Measurements from ENCODE around the gene DAAM2.

The DAAM2 gene

GRCh38 chr6:39880594-39880993, 88.4 kb downstream of the DAAM2 start:
- TF ChIP-seq CTCF (IDR thresholded peaks at IDR 0.05; ENCODE audit: insufficient read depth, low read length, poor library complexity, severe bottlenecking): no peak
- no peaks in the 10 kb centered on the region for H3K36me3 ChIP-seq (ENCODE audit: control insufficient read depth, insufficient read depth, low read length)

DNA sequence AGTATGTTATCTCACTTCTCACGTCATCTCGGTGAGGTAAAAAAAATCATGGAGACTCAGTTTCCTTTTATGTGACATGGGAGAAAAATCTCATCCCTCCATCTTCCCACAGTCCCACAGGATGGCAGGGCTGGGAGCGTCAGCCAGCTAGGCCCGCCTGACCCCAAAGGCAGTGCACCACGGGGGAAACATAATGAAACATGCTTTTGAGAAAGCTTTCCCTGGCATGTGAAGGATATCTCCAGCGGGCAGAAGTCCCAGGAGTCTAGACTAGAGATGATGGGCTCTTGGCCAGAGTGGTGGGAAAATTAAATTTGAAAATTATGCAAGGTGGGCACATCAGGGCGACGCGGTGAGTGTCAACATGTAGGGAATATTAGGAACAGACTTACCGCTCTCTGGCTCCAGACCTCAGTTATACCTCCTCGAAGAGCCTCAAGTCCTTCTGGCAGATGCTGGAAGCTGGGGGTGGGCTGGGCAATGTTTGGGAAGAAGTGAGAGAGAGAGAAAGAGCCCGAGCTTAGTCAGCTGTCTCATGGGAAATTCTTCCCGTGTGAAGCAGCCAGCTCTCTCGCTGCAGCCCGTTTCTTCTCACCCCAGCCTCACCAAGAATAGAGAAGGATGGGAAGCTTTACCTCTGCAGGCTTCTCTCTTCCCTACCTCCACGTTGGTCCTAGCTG, 89.8 kb downstream of the DAAM2 start:
- Histone ChIP-seq H3K27me3 (replicated peaks; ENCODE audit: control insufficient read depth, insufficient read depth, low read length) (no peaks in the 10 kb centered on the region; the same call in 1 of the 2 replicates), H3K36me3 (ENCODE audit: control insufficient read depth, insufficient read depth, low read length) (no peaks in the 10 kb centered on the region), H3K4me3 (replicated peaks; ENCODE audit: low read depth, low read length) (no peak overlapping the region)
- no peak for TF ChIP-seq CTCF (IDR thresholded peaks at IDR 0.05; ENCODE audit: insufficient read depth, low read length, poor library complexity, severe bottlenecking)
- DNase-seq (ENCODE audit: extremely low read depth, insufficient read length): no peak

More at GRCh38 chr6:39880594-39880993, 88.4 kb downstream of the DAAM2 start:
- Histone ChIP-seq H3K27me3 (replicated peaks; ENCODE audit: control insufficient read depth, insufficient read depth, low read length) (no peaks in the 10 kb centered on the region; the same call in 1 of the 2 replicates), H3K4me3 (replicated peaks; ENCODE audit: low read depth, low read length) (no peak overlapping the region)
- DNase-seq (ENCODE audit: extremely low read depth, insufficient read length): no peak

GRCh38 chr6:39882531-39882899, 90.3 kb downstream of the DAAM2 start:
- no peak for TF ChIP-seq CTCF (IDR thresholded peaks at IDR 0.05; ENCODE audit: insufficient read depth, low read length, poor library complexity, severe bottlenecking)
- no peak for DNase-seq (ENCODE audit: extremely low read depth, insufficient read length)
- H3K36me3 ChIP-seq (ENCODE audit: control insufficient read depth, insufficient read depth, low read length): no peaks in the 10 kb centered on the region
- no peaks in the 10 kb centered on the region for H3K27me3 ChIP-seq (replicated peaks; ENCODE audit: control insufficient read depth, insufficient read depth, low read length)
- H3K4me3 ChIP-seq (replicated peaks; ENCODE audit: low read depth, low read length): no peak overlapping the region

DNA sequence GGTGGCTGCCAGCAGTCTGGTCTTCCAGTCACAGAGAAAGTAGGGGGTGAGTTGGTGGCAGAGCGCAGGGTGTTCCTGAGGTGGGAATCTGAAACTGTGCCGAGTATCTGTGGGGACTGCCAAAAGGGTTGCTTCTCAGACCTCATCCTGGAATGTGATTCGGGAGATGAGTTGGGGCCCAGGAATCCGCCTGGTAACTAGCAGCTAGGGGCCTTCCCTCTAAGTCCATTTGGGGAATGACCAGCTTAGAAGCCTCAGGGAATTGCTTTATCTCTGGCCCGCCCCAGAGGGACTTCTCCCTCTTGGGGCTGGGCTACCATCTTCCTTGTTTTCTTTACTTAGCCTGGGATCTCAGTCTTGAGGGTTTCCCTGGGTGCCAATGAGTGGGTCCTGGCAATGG, 92.5 kb downstream of the DAAM2 start:
- no peaks in the 10 kb centered on the region; the same call in 1 of the 2 replicates for H3K27me3 ChIP-seq (replicated peaks; ENCODE audit: control insufficient read depth, insufficient read depth, low read length)
- no peak for DNase-seq (ENCODE audit: extremely low read depth, insufficient read length)
- no peaks in the 10 kb centered on the region for H3K36me3 ChIP-seq (ENCODE audit: control insufficient read depth, insufficient read depth, low read length)
- TF ChIP-seq CTCF (IDR thresholded peaks at IDR 0.05; ENCODE audit: insufficient read depth, low read length, poor library complexity, severe bottlenecking): no peak
- H3K4me3 ChIP-seq (replicated peaks; ENCODE audit: low read depth, low read length): no peak overlapping the region

DNA sequence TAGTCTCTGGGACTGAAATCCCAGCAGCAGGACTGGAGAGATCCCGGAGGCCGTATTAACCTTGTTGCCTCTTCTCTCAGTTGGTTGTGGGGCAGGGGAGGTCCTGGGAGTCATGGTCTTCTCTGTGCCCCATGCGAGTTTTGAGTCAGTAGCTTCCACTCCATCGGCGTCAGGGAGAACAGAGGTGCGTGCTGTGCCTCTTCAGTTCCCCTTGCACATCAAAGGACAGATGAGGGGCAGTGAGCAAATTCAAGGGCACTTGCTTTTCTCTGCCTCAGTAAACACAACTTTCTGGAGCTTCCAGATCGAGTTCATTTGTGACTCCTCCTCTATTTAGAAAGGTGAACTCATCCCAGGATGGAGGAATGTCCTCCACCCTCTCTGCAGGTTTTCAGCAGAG, 93.5 kb downstream of the DAAM2 start:
- H3K27me3 ChIP-seq (replicated peaks; ENCODE audit: control insufficient read depth, insufficient read depth, low read length): no peaks in the 10 kb centered on the region; the same call in 1 of the 2 replicates
- H3K4me3 ChIP-seq (replicated peaks; ENCODE audit: low read depth, low read length): no peak overlapping the region
- DNase-seq (ENCODE audit: extremely low read depth, insufficient read length): no peak
- no peaks in the 10 kb centered on the region for H3K36me3 ChIP-seq (ENCODE audit: control insufficient read depth, insufficient read depth, low read length)
- no peak for TF ChIP-seq CTCF (IDR thresholded peaks at IDR 0.05; ENCODE audit: insufficient read depth, low read length, poor library complexity, severe bottlenecking)

DNA sequence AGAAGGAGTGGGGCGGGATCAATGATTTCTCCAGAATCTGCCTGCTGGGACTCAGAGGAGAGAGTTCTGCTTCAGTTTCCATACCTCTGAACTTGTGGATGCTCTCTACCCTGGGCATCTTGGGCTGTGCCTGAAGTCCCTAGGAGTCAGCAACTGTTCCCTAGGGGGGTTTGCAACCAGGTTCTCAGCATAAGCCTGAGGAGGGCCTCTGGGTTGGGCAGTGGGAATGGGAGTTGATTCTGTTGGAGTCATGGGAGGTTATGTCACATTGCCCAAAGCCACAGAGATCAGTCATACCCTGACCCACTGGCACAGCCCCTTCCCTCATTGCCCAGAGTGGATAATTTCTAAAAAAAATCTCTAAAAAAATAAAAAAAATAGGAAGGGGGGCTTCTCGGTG, 94.7 kb downstream of the DAAM2 start:
- Histone ChIP-seq H3K36me3 (ENCODE audit: control insufficient read depth, insufficient read depth, low read length) (no peaks in the 10 kb centered on the region), H3K4me3 (replicated peaks; ENCODE audit: low read depth, low read length) (no peak overlapping the region), H3K27me3 (replicated peaks; ENCODE audit: control insufficient read depth, insufficient read depth, low read length) (no peaks in the 10 kb centered on the region; the same call in 1 of the 2 replicates)
- DNase-seq (ENCODE audit: extremely low read depth, insufficient read length): no peak
- TF ChIP-seq CTCF (IDR thresholded peaks at IDR 0.05; ENCODE audit: insufficient read depth, low read length, poor library complexity, severe bottlenecking): no peak

Data from GM06990 (cell line).